HG03575 (cell line): ENCODE measurements around the gene MLN.
"Not testable (repeated sequence)": the region's sequence is repeated elsewhere in the genome, so short reads cannot be mapped to it uniquely, and the experiment has no call there.

Source experiments
- ATAC-seq: cut with Tn5 transposase; IDR thresholded peaks from one replicate; pipeline ENCODE4 v1.9.1; 2021; ENCODE audit not compliant: unreplicated experiment, insufficient number of reproducible peaks, low FRiP score; ENCODE audit errors: extremely low read depth

Gene MLN

GRCh38 chr6:33837971-33838665 is 34.3 kb upstream of the MLN start:
- no peak for ATAC-seq

DNA sequence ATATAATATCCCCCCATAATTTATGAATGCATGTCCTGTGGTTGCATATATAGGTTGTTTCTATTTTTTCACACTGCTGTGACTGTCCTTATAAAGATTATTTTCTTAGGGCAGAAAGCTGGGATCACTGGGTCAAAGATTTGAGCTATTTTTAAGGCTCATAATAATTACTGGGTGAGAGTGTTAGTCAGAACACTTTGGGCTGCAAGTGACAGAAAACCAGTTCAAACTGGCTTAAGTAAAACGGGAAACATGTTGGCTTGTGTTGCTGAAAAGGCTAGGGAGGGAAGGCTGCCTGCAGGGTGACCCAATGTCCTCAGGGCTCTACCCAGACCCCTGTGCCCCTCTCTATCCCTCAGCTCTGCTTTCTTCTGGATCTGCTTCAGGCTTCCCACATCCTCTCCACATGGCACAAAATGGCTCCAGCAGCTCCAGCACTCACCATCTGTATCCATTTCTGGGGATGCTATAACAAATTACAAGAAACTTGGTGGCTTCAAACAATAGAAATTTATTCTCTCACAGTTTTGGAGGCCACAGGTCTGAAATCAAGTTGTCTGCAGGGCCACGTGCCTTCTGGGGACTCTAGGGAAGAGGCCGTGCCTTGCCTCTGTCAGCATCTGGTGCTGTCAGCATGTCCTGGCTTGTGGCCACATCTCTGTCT is 33.1 kb upstream of the MLN start:
- ATAC-seq = no peak

DNA sequence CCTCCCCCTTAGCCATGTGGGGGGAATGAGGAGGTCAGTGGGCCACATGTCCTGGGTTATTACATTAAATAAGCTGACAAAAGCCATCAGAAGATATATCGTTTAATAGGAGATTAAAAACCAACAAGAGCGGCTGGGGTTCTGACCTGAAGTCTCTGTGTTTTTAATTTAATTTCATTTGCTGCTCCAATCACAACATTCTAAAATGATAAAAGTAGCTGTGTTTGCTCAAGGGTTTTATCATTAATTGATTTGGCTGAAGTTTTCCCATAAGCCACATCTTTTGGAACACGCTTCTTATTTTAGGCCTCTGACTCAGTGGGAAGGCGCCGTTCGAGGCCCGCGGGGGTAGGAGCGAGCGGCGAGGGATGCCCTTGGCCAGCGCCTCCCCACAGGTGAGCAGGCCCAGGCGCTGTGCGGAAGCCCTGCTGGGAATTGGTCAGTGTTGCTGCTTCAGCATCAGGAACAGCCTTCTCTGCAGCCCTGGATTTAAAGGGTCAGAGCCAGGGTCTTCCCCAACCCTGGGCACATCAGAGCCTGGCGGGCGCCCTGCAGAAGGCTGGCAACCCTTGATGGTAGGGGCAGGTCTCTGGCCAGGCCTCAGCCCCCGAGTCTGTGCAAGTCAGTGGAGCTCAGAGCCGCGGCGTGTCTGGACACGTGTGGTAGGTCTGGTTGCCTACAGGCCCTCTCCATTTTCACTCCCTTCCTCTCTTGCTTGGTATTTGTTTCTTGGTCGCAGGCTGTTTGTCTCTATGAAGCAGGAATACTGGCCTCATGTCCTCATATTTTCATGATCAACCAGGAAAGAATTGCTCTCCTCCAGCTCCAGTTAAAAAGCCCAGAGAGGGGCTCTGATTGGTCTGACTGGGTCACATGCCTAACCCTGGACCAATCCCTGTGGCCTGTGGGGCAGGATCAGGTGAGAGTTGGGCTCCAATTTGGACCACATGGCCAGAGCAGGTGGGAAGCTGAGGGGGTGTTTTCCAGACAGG is 30.9 kb upstream of the MLN start:
- ATAC-seq = no peak

DNA sequence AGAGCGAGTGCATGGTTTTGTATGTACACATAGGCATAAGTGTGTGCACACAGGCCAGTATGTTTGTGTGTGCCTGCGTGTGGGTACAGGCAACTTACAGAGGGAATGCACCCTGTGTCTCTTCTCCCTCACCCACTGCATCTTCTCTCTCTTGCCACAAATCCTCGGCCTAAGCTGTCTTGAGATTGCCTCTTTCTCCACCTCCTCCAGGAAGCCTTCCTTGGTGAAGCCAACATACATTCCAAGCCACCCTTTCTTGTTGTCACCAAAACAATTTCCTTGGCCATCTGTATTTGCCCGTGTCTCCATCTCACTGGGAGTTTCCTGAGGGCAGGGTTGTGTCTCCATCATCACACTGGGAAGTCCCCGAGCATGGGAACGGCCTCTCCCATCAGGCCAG is 29.8 kb upstream of the MLN start:
- ATAC-seq = no peak

GRCh38 chr6:33832831-33833230 is 29.0 kb upstream of the MLN start:
- ATAC-seq = not testable (repeated sequence)

- not testable (repeated sequence) for ATAC-seq
Measured at GRCh38 chr6:33831725-33832124, 27.9 kb upstream of the MLN start.

DNA sequence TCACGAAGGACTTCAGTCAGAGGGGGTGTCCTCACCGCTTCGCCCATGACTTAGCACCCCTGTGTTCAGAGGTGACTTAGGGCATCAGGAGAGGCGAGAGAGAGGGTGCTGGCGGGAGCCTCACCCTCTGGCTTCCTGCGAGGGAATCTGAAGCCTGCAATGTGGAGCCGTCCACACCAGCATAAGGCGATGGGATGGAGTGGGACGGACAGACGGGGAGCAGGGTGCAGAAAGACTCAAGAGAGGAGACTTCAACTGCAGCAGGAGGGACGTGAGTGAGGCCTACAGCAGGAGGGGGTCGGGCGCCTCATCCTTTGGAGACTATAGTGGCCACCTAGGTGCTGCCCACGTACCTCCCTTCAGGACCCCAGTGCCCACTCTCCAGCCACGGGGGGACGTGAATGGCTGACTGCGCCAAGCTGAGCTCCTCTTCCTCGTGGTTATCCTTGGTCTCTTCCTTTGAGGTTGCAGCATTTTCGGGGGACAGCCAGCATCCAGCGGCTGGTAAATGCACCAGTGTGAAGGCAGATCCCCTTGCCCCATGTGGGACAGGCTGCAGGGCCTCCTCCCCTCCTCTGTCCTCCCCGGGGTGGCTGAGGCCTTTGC is 26.9 kb upstream of the MLN start:
- ATAC-seq = no peak

- no peak for ATAC-seq
Measured at GRCh38 chr6:33828764-33829731, 25.2 kb upstream of the MLN start.

- no peak for ATAC-seq
Measured at GRCh38 chr6:33828452-33828763, 24.6 kb upstream of the MLN start.

DNA sequence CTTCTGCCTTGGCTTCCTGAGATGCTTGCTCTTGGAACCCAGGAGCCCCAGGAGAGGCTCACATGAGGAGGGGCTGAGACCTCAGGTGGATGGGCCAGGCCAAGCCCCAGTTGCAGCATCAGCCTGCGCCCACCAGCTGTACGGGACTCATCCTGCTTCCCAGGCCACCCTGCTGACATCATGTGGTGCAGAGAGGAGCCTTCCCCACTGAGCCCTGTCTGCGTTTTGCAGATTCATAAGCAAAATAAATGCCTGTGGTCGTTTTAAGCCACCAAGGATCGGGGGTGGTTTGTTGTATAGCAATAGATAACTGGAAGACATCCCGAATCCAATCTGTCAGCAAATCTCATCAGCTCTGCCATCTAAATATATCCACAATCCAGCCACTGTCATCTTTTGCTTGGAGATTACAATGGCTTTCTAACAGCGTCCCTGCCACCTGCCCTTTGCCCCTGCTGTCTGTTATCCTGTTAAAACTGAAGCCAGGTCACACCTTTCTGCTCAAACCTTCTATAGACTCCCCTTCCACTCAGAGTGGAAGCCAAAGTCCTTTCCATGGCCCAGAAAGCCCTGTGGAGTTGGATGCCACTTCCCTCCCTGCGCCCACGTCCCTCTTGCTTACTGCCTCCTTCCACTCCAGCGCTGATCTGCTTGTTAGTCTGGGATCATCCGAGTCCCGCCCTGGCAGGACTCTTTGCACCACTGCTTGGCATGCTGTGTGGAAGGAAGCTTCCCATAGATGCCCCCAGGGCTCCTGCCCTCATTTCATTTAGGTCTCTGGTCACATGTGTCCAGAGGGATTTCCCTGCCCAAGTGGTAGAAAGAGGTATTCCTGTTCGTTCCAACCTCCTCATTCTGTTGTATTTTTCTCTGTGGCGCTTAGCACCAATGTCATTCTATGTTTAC is 24.0 kb upstream of the MLN start:
- ATAC-seq = no peak

- ATAC-seq = no peak
Measured at GRCh38 chr6:33826537-33826936, 22.7 kb upstream of the MLN start.

GRCh38 chr6:33824461-33825154 is 20.8 kb upstream of the MLN start:
- no peak for ATAC-seq

GRCh38 chr6:33823806-33824205 is 20.0 kb upstream of the MLN start:
- no peak for ATAC-seq

- no peak for ATAC-seq
Measured at GRCh38 chr6:33822575-33823395, 19.0 kb upstream of the MLN start.

GRCh38 chr6:33820784-33821520 is 17.1 kb upstream of the MLN start:
- ATAC-seq = no peak
